SK-N-SH (cell line): ENCODE measurements around the gene MYBPC3. TPM values are rescaled to one million over a fixed set of nuclear protein-coding genes. Genes with fewer than 3 reads are reported as not detected.

Experiments
- CTCF ChIA-PET: fragments of 300-600, 350-600 bp; formaldehyde crosslinking; extraction: SDS; loops from one replicate; lab custom pipeline; 2021; lab: Yijun Ruan, JAX
- POLR2A ChIA-PET: fragments of 350-600 bp; sonication (Branson Sonifier 250); formaldehyde crosslinking; extraction: SDS; loops from one replicate; lab custom pipeline; 2020; ENCODE audit warnings: antibody characterized with exemption, inconsistent platforms; lab: Yijun Ruan, JAX
- DNase-seq: peaks from one replicate; pipeline ENCODE4 v3.0.0; 2012
- H2AFZ ChIP-seq: fragments of 200-600 bp; sonication (generic); 2 replicates; pipeline ENCODE4 v1.8.1; 2016; ENCODE audit warnings: antibody characterized with exemption, mild to moderate bottlenecking, low read depth
- H3F3A ChIP-seq: fragments of 200-600 bp; sonication (generic); replicated peaks from 2 replicates; pipeline ENCODE3; 2016; ENCODE audit warnings: antibody characterized with exemption, mild to moderate bottlenecking; ENCODE audit not compliant: insufficient read depth
- H3K27ac ChIP-seq, 2 experiments: fragments of 200-500 bp in 1 of 2; fragments of 200-600 bp in 1 of 2; sonication (Bioruptor generic) in 1 of 2; sonication (generic), shearing (Covaris generic) in 1 of 2; 2 replicates each; pipeline versions ENCODE4 v1.5.1 to v1.6.1; 2014 to 2016; ENCODE audit warnings: low read depth in 2 of 2, inconsistent platforms in 1 of 2, low read length in 1 of 2, mild to moderate bottlenecking in 1 of 2, mixed read lengths in 1 of 2
- H3K27me3 ChIP-seq: fragments of 200-600 bp; sonication (generic), shearing (Covaris generic); 2 replicates; pipeline ENCODE4 v1.6.1; 2016; ENCODE audit warnings: mixed run types; ENCODE audit not compliant: insufficient read depth
- H3K36me3 ChIP-seq, 2 experiments: fragments of 200-500 bp in 1 of 2; fragments of 200-600 bp in 1 of 2; sonication (Bioruptor generic) in 1 of 2; sonication (generic) in 1 of 2; replicated peaks in 1 of 2; 2 replicates each; pipeline versions ENCODE3 to v1.5.1; 2014 to 2016; ENCODE audit warnings: low read length in 1 of 2, mild to moderate bottlenecking in 1 of 2; ENCODE audit not compliant: insufficient read depth in 2 of 2, control insufficient read depth in 1 of 2
- H3K4me1 ChIP-seq, 2 experiments: fragments of 200-500 bp in 1 of 2; fragments of 200-600 bp in 1 of 2; sonication (Bioruptor generic) in 1 of 2; sonication (generic), shearing (Covaris generic) in 1 of 2; 2 replicates each; pipeline versions ENCODE4 v1.5.1 to v1.6.1; 2014 to 2016; ENCODE audit warnings: low read depth in 1 of 2, low read length in 1 of 2, mixed run types in 1 of 2; ENCODE audit not compliant: insufficient read depth in 2 of 2, control insufficient read depth in 1 of 2
- H3K4me2 ChIP-seq: fragments of 200-600 bp; sonication (generic), shearing (Covaris generic); 2 replicates; pipeline ENCODE4 v1.6.1; 2017; ENCODE audit warnings: mixed run types
- H3K4me3 ChIP-seq, 2 experiments: fragments of 200-500 bp in 1 of 2; fragments of 200-600 bp in 1 of 2; sonication (Bioruptor generic) in 1 of 2; sonication (generic), shearing (Covaris generic) in 1 of 2; 2 replicates each; pipeline versions ENCODE4 v1.5.1 to v1.8.1; 2014 to 2016; ENCODE audit warnings: low read depth in 2 of 2, inconsistent platforms in 1 of 2, low read length in 1 of 2, mild to moderate bottlenecking in 1 of 2, mixed read lengths in 1 of 2, moderate library complexity in 1 of 2
- H3K79me2 ChIP-seq: fragments of 200-600 bp; sonication (generic); 2 replicates; pipeline ENCODE4 v1.8.1; 2017; ENCODE audit warnings: mild to moderate bottlenecking; ENCODE audit not compliant: insufficient read depth
- H3K9ac ChIP-seq: fragments of 200-600 bp; sonication (generic); 2 replicates; pipeline ENCODE4 v1.6.1; 2017; ENCODE audit warnings: mixed run types
- H3K9me2 ChIP-seq: fragments of 200-600 bp; sonication (generic); 2 replicates; pipeline ENCODE4 v1.6.1; 2017; ENCODE audit warnings: mixed run types
- H3K9me3 ChIP-seq: fragments of 200-600 bp; sonication (generic); 2 replicates; pipeline ENCODE4 v1.6.1; 2017; ENCODE audit warnings: mixed run types, mild to moderate bottlenecking, moderate library complexity
- H4K20me1 ChIP-seq: fragments of 200-600 bp; sonication (generic); 2 replicates; pipeline ENCODE4 v1.6.1; 2017; ENCODE audit warnings: mild to moderate bottlenecking, mixed run types; ENCODE audit not compliant: insufficient read depth
- EP300 ChIP-seq, 2 experiments: IDR thresholded peaks; 2 replicates each; pipeline versions ENCODE4 v1.4.0 to v1.6.1; 2012; ENCODE audit warnings: borderline replicate concordance in 1 of 2, low read depth in 1 of 2, low read length in 1 of 2
- FOSL2 ChIP-seq: IDR thresholded peaks from 2 replicates; pipeline ENCODE4 v1.4.0; 2012; ENCODE audit warnings: low read depth, mild to moderate bottlenecking, moderate library complexity, borderline replicate concordance
- FOXJ3 ChIP-seq: sonication (generic); formaldehyde crosslinking; IDR thresholded peaks from 2 replicates; pipeline ENCODE4 v1.5.1; 2020; ENCODE audit warnings: mild to moderate bottlenecking, missing genetic modification reagents
- FOXM1 ChIP-seq: IDR thresholded peaks from 2 replicates; pipeline ENCODE4 v1.4.0; 2012; ENCODE audit warnings: low read depth, mild to moderate bottlenecking
- GATA2 ChIP-seq: sonication (generic); formaldehyde crosslinking; IDR thresholded peaks from 2 replicates; pipeline ENCODE4 v1.5.0; 2020; ENCODE audit warnings: mild to moderate bottlenecking, missing genetic modification reagents
- JUND ChIP-seq: IDR thresholded peaks from 2 replicates; pipeline ENCODE4 v1.4.0; 2012
- MXI1 ChIP-seq: IDR thresholded peaks from 2 replicates; pipeline ENCODE4 v1.6.1; 2012; ENCODE audit warnings: mild to moderate bottlenecking, low read depth, low read length, improper control_type of control experiment
- NFIC ChIP-seq: IDR thresholded peaks from 2 replicates; pipeline ENCODE4 v1.4.0; 2012; ENCODE audit warnings: borderline replicate concordance
- RCOR1 ChIP-seq: fragments of 150-350 bp; IDR thresholded peaks from 2 replicates; pipeline ENCODE4 v1.6.1; 2017; ENCODE audit warnings: antibody characterized with exemption, low read length
- RFX5 ChIP-seq: IDR thresholded peaks from 2 replicates; pipeline ENCODE4 v1.6.1; 2012; ENCODE audit warnings: mild to moderate bottlenecking, improper control_type of control experiment, low read length
- RXRA ChIP-seq: IDR thresholded peaks from 2 replicates; pipeline ENCODE4 v1.4.0; 2012; ENCODE audit warnings: low read depth, mild to moderate bottlenecking, borderline replicate concordance
- SIN3A ChIP-seq: IDR thresholded peaks from 2 replicates; pipeline ENCODE4 v1.6.1; 2012; ENCODE audit warnings: low read depth, mild to moderate bottlenecking, low read length, moderate library complexity, borderline replicate concordance
- TCF12 ChIP-seq: IDR thresholded peaks from 2 replicates; pipeline ENCODE4 v1.4.0; 2012
- USF1 ChIP-seq: IDR thresholded peaks from 2 replicates; pipeline ENCODE4 v1.4.0; 2012; ENCODE audit warnings: low read depth, borderline replicate concordance
- WGBS: methylation state at CpG from one replicate; pipeline ENCODE4 v1.1.6; 2017; ENCODE audit warnings: low lambda C conversion rate; 5-methylcytosine and 5-hydroxymethylcytosine counted together
- polyA plus RNA-seq, 3 experiments: library from polyadenylated mRNA; depleted of rRNA; stranded (reverse); fragments of >200 nt; gene quantifications; 2 replicates each; pipeline ENCODE4 v1.2.3, GENCODE V29; 2012
- TF ChIP-seq, protein P1 (sequence below): fragments of 150-350 bp; IDR thresholded peaks from 2 replicates; pipeline ENCODE4 v1.6.1; 2016; ENCODE audit warnings: mild to moderate bottlenecking, low read depth, low read length
- TF ChIP-seq, protein P2 (sequence below): IDR thresholded peaks from 2 replicates; pipeline ENCODE4 v1.4.0; 2012; ENCODE audit warnings: low read depth, borderline replicate concordance

The MYBPC3 gene
- polyA plus RNA-seq, 1 of the 3 experiments (the other 2 are of a cell fraction), result not detected

DNA sequence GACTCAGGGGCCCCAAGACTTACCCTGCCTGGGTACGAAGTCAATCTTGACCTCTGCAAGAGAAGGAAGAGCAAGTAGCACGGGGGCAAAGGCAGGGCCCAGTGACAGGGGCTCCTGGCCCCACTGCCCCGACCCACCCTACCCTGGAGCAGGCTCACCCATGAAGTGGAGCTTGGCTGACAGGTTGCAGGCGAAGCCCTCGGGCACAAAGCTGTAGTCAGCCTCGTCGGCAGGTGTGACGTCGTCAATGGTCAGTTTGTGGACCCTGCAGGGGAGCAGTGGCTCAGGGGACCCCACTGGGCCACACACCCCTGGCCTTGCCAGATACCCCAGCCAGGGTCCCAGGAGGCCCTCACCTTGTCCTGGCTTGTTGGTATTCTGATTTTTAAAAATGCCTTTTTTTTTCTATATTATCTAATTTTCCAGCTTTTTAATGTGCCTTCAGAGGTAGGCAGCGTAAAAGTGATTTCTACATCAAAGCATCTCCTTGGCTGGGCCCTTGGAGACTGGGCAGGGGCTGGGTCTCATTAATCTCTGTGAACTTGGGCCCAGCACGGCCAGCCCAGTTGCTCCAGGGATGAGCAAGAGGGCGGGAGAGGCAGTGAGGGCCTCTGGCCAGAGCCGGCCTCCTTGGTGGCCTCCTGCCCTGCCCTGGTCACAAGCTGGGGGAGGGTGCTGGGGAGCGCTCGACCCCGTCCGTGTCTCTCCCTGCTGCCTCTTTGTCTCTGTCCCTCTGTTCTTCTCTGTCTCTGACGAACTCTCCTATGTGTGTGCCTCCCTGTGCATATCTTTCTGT, 11.3 kb downstream of the MYBPC3 start:
- no peaks in the 10 kb centered on the region for H3K27me3 ChIP-seq
- no peak overlapping the region for H3K4me3 ChIP-seq
- H3K27ac ChIP-seq, result no peak overlapping the region
- no peaks in the 10 kb centered on the region for H3F3A ChIP-seq
- no peaks in the 10 kb centered on the region for H3K36me3 ChIP-seq
- POLR2A ChIA-PET, result no interaction called here
- no peaks in the 10 kb centered on the region for H3K9me2 ChIP-seq
- CTCF ChIA-PET, result interaction anchor here (1.0 to 2.1 kb wide), 4 partner anchors 11 to 82 kb away, joined by 3 to 4 read pairs (median 4); no protein-coding TSS in a partner anchor
- H3K4me2 ChIP-seq, result no peak overlapping the region
- WGBS, result 64% methylated on average over 10 of the region's 18 CpGs
- H2AFZ ChIP-seq, result no peak overlapping the region
- H3K9ac ChIP-seq, result no peak overlapping the region
- no peaks in the 10 kb centered on the region for H3K79me2 ChIP-seq
- H4K20me1 ChIP-seq, result no peaks in the 10 kb centered on the region
- H3K4me1 ChIP-seq, result no peaks in the 10 kb centered on the region
- no peaks in the 10 kb centered on the region for H3K9me3 ChIP-seq
- TF ChIP-seq RXRA (no peak), EP300 (IDR thresholded peaks at IDR 0.05; ENCODE audit: borderline replicate concordance in 1 of 2, low read depth in 1 of 2, low read length in 1 of 2) (no peak), RFX5 (no peak), FOXJ3 (CRISPR knock-in tag) (no peak), RCOR1 (no peak), TCF12 (no peak), GATA2 (CRISPR knock-in tag) (no peak), MXI1 (no peak), SIN3A (no peak), FOSL2 (no peak), FOXM1 (no peak)
- TF ChIP-seq, protein P1, sequence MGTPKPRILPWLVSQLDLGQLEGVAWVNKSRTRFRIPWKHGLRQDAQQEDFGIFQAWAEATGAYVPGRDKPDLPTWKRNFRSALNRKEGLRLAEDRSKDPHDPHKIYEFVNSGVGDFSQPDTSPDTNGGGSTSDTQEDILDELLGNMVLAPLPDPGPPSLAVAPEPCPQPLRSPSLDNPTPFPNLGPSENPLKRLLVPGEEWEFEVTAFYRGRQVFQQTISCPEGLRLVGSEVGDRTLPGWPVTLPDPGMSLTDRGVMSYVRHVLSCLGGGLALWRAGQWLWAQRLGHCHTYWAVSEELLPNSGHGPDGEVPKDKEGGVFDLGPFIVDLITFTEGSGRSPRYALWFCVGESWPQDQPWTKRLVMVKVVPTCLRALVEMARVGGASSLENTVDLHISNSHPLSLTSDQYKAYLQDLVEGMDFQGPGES, result no peak
- TF ChIP-seq, protein P2, sequence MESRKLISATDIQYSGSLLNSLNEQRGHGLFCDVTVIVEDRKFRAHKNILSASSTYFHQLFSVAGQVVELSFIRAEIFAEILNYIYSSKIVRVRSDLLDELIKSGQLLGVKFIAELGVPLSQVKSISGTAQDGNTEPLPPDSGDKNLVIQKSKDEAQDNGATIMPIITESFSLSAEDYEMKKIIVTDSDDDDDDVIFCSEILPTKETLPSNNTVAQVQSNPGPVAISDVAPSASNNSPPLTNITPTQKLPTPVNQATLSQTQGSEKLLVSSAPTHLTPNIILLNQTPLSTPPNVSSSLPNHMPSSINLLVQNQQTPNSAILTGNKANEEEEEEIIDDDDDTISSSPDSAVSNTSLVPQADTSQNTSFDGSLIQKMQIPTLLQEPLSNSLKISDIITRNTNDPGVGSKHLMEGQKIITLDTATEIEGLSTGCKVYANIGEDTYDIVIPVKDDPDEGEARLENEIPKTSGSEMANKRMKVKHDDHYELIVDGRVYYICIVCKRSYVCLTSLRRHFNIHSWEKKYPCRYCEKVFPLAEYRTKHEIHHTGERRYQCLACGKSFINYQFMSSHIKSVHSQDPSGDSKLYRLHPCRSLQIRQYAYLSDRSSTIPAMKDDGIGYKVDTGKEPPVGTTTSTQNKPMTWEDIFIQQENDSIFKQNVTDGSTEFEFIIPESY, result no peak
- no peak for DNase-seq

- no peak for TF ChIP-seq USF1
- TF ChIP-seq NFIC, result no peak
- no peak for TF ChIP-seq JUND
- Histone ChIP-seq H3K4me2 (no peak overlapping the region), H3K36me3 (no peaks in the 10 kb centered on the region), H3K27ac (no peak overlapping the region), H3K9ac (no peak overlapping the region), H3K4me1 (no peaks in the 10 kb centered on the region), H3K9me3 (no peaks in the 10 kb centered on the region), H3K79me2 (no peaks in the 10 kb centered on the region), H3K4me3 (no peak overlapping the region), H3K27me3 (no peaks in the 10 kb centered on the region), H2AFZ (no peak overlapping the region), H3F3A (no peaks in the 10 kb centered on the region), H4K20me1 (no peaks in the 10 kb centered on the region), H3K9me2 (no peaks in the 10 kb centered on the region)
- POLR2A ChIA-PET, result no interaction called here
- DNase-seq, result no peak
- CTCF ChIA-PET, result interaction anchor here (1.0 to 1.3 kb wide), 2 partner anchors 81 kb away, joined by 3 read pairs; no protein-coding TSS in a partner anchor
- 88% methylated on average over 8 of the region's 9 CpGs for WGBS
Observed at GRCh38 chr11:47340010-47340409, 12.5 kb downstream of the MYBPC3 start.
